ENCODE data around the gene TUT1. TPM values are rescaled to one million over a fixed set of nuclear protein-coding genes. Genes with fewer than 3 reads are reported as not detected.

TUT1 gene
- total and polyA plus RNA-seq, 12 donors, result 7.0 to 67.6 (median 15.5) TPM

- no peak for DNase-seq
- Histone ChIP-seq H3K27me3 (no peaks in the 10 kb centered on the region), H3K36me3 (replicated peaks in 1 of 2) (peaks cover 0 to 42% of the 10 kb centered on the region in 2 donors), H3K9me3 (replicated peaks in 1 of 3) (no peaks in the 10 kb centered on the region), H3K4me3 (no peak overlapping the region), H3K27ac (no peak overlapping the region), H3K4me1 (replicated peaks in 1 of 2) (peaks cover 12 to 18% of the 10 kb centered on the region in 2 donors)
- intact Hi-C loops (cut with DNase I), result no loop called here
- TF ChIP-seq, protein P1, sequence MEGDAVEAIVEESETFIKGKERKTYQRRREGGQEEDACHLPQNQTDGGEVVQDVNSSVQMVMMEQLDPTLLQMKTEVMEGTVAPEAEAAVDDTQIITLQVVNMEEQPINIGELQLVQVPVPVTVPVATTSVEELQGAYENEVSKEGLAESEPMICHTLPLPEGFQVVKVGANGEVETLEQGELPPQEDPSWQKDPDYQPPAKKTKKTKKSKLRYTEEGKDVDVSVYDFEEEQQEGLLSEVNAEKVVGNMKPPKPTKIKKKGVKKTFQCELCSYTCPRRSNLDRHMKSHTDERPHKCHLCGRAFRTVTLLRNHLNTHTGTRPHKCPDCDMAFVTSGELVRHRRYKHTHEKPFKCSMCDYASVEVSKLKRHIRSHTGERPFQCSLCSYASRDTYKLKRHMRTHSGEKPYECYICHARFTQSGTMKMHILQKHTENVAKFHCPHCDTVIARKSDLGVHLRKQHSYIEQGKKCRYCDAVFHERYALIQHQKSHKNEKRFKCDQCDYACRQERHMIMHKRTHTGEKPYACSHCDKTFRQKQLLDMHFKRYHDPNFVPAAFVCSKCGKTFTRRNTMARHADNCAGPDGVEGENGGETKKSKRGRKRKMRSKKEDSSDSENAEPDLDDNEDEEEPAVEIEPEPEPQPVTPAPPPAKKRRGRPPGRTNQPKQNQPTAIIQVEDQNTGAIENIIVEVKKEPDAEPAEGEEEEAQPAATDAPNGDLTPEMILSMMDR (IDR thresholded peaks at IDR 0.05), result no peak
- TF ChIP-seq POLR2A (IDR thresholded peaks at IDR 0.05), result no peak
- WGBS, 4 donors, result 56 to 78% (median 70%) methylated on average over 4 of the region's 4 CpGs
Observed at GRCh38 chr11:62607714-62608113, 16.4 kb upstream of the TUT1 start.

DNA sequence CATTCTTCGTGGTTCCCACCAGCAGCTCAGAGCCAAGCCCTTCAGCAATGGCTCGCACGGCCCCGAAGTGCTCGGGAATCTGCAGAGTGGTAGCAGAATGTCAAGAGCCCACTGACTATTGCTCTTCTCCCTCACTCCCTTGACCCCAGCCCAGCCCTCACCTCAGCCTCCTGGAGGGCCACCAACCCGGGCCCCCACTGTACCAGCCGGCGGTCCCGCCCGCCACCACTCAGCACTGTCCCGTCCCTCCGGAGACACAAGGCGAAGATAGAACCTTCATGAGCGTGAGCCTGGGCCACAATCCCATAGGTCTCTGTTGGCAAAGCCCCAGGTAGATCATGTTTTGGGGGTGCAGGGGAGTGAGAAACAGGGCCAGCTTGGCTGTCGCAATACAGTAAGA, 14.6 kb upstream of the TUT1 start:
- intact Hi-C loops (cut with DNase I), result no loop called here
- 92 to 96% (median 93%) methylated on average over 15 of the region's 15 CpGs for WGBS, 4 donors
- TF ChIP-seq, protein P1 (IDR thresholded peaks at IDR 0.05), result no peak
- no peak for TF ChIP-seq POLR2A (IDR thresholded peaks at IDR 0.05)
- no peaks in the 10 kb centered on the region for H3K27me3 ChIP-seq
- H3K9me3 ChIP-seq (replicated peaks in 1 of 3), result no peaks in the 10 kb centered on the region
- H3K4me1 ChIP-seq (replicated peaks in 1 of 2), result peaks cover 8 to 16% of the 10 kb centered on the region in 2 donors
- H3K4me3 ChIP-seq, result no peak overlapping the region
- H3K36me3 ChIP-seq (replicated peaks in 1 of 2), result peaks cover 0 to 42% of the 10 kb centered on the region in 2 donors
- DNase-seq, result no peak
- no peak overlapping the region for H3K27ac ChIP-seq

GRCh38 chr11:62605467-62605866, 14.1 kb upstream of the TUT1 start:
- Histone ChIP-seq H3K4me1 (replicated peaks in 1 of 2) (peaks cover 8 to 16% of the 10 kb centered on the region in 2 donors), H3K9me3 (replicated peaks in 1 of 3) (no peaks in the 10 kb centered on the region), H3K4me3 (no peak overlapping the region), H3K27me3 (no peaks in the 10 kb centered on the region), H3K36me3 (replicated peaks in 1 of 2) (peaks cover 0 to 40% of the 10 kb centered on the region in 2 donors), H3K27ac (no peak overlapping the region)
- TF ChIP-seq POLR2A (IDR thresholded peaks at IDR 0.05), result no peak
- TF ChIP-seq, protein P1 (IDR thresholded peaks at IDR 0.05), result no peak
- 83 to 87% (median 86%) methylated on average over 4 to 6 of the region's 6 CpGs for WGBS, 4 donors
- intact Hi-C loops (cut with DNase I), result no loop called here
- DNase-seq, result no peak

DNA sequence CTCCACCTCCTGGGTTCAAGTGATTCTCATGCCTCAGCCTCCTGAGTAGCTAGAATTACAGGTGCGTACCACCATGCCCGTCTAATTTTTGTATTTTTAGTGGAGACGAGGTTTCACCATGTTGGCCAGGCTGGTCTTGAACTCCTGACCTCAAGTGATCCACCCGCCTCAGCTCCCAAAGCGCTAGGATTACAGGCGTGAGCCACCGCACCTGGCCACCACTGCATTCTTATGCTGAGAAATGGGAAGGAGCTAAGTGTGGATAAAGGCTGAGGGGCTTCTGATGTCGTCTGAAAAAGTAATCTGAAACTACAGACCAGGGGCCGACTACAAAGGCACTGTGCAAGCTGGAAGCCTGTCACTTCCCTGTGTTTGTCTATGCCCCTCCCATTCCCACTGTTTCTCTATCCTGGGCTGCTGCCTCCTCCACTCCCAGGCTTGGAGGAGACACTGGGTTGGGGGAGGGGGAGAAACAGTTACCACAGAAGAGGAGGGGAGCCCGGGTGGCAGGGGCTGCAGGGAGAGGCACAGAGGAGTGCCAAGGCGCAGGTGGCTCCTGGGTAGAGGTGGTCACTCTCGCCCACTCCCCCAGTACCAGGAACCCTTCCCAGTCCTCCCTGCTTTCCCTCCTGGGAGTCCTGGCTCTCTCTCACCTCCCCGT, 13.3 kb upstream of the TUT1 start:
- Histone ChIP-seq H3K9me3 (replicated peaks in 1 of 3) (no peaks in the 10 kb centered on the region), H3K4me1 (replicated peaks in 1 of 2) (peaks cover 16 to 19% of the 10 kb centered on the region in 2 donors), H3K4me3 (no peak overlapping the region), H3K27me3 (no peaks in the 10 kb centered on the region), H3K27ac (no peak overlapping the region), H3K36me3 (replicated peaks in 1 of 2) (peaks cover 0 to 38% of the 10 kb centered on the region in 2 donors)
- 85 to 89% (median 87%) methylated on average over 12 to 13 of the region's 13 CpGs for WGBS, 4 donors
- intact Hi-C loops (cut with DNase I), result no loop called here
- no peak for DNase-seq
- no peak for TF ChIP-seq POLR2A (IDR thresholded peaks at IDR 0.05)
- TF ChIP-seq, protein P1 (IDR thresholded peaks at IDR 0.05), result no peak
